HG02970 (cell line): Measurements from ENCODE around the gene IRS1.

Experiments
- ATAC-seq: cut with Tn5 transposase; IDR thresholded peaks from one replicate; pipeline ENCODE4 v1.9.1; 2021; ENCODE audit warnings: mild to moderate bottlenecking, moderate library complexity, moderate number of reproducible peaks; ENCODE audit not compliant: unreplicated experiment, low FRiP score

Gene IRS1

DNA sequence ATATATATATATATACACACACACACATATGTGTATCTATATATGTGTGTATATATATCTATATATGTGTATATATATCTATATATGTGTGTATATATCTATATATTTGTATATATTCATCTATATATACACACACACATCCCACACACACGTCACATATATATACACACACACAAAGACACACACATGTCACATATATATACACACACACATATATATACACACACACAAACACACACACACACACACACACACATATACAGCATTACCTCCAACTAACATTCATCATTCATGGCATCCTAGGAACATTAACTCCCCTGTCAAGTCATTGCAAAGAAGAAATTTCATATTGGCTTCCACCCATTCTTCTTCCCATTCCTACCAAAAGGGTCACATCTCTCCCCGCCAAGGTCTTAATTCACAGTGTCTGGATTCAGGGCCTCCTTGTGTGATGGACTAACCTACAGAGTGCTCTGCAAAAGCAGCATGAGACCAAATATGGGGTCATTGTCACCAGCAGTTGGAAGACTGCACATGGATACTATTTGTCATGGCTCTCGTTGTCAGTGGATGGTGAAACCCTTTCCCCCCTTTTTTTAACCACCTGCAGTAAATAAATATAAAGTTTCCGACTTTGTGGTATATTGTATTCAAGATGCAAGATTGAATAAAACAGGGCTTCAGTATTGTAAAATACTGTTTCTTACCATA is 67.0 kb downstream of the IRS1 start:
- no peak for ATAC-seq

DNA sequence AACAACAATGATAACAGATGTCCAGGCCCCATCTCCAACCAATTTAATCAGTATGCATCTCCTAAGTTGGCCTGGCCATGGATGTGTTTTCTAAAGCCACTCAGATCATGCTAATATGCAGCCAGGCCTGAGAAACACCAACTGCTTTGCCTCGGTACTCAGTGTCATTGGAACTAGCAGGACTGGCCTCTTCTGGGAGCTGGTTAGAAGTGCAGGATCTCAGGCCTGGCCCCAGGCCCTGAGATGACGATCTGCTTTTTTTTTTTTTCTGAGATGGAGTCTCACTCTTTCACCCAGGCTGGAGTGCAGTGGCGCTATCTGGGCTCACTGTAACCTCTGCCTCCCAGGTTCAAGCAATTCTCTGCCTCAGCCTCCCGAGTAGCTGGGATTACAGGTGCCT is 69.1 kb downstream of the IRS1 start:
- ATAC-seq = no peak

DNA sequence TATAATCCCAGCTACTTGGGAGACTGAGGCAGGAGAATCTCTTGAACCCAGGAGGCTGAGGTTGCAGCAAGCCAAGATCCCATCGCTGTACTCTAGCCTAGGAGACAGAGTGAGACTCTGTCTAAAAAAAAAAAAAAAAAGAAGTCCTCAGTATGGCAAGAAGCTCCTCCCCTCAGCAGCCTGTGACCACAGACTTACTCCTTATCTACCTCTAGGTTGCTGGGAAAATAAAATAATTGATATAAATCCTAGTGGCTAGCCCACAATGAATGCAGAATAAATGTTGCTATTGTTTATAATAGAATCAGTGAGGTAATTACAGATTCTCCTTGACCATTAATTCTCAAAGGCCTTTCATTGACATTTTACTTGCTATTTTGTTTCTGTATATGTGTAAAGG is 70.6 kb downstream of the IRS1 start:
- no peak for ATAC-seq

DNA sequence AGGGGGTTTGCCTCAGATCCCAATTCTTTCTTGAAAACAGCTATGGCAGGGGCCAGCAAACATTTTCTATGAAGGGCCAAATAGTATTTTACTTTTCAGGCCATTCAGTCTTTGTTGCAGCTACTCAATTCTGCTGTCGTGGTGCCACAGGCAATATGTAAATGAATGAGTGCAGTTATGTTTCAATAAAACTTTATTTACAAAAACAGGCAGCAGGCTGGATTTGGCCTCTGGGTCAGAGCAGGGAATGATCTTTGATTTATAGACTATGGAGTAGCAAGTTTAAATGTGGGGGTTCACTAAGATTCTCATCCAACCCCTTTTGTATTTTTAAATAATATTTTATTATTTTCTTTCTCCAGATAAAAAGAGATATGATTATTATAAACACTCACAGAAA is 72.4 kb downstream of the IRS1 start:
- no peak for ATAC-seq

DNA sequence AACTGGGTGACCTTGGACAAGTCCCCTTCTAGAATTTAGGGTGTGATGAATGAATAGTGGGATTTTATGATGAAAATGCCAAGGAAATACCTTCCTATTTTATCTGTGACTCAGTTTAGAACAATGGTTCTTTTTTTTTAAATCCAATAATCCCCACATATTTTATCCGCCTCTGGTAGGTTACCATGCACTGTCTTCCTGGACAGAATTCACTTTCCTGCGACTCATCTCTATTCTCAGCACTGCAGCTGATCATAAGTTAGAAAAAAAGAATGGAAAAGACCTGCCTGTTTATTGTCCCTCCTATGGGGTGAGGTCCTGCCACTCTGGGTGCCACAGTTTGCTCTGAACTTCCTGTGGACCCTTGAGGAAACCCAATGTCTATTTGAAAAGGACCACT is 73.1 kb downstream of the IRS1 start:
- no peak for ATAC-seq

DNA sequence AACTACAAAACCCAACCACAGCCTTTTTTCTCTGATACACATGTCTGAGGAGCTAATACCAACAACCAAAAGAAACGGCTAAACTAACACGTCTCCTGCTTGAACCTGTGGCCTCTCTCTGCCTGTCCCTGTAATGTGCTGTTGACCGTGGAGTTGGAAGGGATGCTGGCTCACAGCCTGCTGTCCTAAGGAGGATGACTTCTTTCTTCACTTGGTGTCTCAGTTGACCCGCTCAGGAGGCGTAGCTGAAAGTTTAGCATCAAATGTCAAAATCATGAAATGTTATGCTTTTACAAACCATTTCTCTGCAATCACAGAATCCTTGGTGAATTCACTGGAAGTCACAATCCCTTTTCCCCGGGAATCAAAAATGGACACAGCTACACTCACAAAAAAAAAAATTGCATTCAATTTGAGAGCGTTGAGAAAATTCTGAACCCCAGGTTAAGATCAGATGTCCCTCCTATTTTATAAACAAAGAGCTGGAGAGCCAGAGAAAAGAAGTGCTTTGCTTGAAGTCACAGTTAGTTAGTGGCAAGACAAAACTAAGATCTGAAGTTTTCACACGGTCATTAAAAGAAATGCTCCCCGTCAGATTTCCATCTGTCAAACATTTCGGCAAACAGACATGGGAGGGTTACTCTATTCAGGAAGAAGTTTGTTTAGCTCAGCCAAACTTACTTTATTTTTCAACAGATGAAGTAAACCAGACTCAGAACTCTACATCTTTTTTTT is 74.3 kb downstream of the IRS1 start:
- ATAC-seq = no peak

DNA sequence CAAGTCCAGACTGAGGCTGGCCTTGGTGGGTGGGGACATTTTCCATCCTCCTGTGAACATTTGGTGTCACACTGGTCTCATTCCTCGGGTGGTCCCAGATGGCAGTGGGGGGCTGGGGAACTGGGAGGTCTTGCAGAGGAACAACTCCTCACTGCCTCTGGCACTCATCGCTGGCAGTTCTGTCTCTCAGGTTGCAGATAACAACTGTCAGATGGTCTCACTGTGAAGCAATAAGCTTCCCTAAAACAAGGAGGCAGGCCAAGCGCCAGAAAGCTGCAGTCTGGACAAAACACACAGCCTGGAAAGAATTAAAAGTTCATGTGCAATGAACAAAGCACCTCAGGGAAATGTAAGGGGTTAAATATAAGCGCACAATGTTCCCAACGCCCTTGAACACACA is 78.1 kb downstream of the IRS1 start:
- no peak for ATAC-seq

DNA sequence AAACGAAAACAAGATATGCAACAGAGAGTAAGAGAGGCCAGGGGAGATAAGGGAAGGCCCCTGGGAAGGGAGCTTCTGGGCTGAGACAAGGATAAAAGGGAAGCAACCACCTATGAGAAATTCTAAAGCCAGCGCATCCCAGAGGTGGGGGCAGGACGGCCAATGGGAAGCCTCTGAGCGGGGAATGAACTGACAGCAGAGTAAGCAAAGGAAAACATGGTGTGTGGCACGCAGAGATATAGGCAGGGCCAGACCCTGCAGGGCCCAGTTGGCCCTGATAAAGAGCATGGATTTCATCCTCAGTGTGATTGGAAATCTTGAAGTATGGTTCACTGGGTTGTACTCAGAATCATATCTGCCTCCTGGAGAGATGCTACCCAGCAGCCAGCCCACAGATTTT is 78.7 kb downstream of the IRS1 start:
- no peak for ATAC-seq

DNA sequence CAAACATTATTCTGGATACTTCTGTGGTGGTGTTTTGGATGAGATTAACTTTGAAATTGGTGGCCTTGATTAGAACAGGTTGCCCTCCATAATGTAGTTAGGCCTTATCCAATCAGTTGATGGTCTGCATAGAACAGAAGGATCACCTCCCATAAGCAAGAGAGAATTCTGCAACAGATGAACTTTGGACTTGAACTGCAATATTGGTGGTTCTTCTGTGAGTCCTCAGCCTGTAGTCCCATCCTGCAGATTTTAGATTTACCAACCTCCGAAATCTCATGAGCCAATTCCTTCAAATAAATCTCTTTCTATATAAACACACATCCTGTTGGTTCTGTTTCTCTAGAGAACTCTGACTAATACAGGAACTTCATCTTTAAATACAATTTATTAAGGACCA is 81.9 kb downstream of the IRS1 start:
- ATAC-seq = no peak

DNA sequence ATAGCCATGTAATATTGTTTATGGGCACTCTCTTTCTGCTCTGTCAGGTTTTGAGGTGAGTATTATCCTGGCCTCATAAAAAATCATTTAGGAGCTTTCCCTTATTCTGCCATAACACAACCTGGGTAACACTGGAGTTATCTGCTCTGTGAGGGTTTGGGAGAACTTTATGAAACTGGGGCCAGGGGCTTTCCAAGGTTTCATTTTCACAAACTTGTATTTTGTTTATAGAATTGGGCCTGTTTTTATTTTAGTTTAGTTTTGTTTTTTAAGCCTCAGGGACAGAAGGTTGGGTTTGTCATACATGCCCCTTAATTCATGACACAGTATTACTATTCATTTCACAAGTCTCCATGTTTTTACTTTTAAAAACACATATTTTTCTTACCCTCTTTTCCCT is 83.5 kb downstream of the IRS1 start:
- ATAC-seq = no peak

DNA sequence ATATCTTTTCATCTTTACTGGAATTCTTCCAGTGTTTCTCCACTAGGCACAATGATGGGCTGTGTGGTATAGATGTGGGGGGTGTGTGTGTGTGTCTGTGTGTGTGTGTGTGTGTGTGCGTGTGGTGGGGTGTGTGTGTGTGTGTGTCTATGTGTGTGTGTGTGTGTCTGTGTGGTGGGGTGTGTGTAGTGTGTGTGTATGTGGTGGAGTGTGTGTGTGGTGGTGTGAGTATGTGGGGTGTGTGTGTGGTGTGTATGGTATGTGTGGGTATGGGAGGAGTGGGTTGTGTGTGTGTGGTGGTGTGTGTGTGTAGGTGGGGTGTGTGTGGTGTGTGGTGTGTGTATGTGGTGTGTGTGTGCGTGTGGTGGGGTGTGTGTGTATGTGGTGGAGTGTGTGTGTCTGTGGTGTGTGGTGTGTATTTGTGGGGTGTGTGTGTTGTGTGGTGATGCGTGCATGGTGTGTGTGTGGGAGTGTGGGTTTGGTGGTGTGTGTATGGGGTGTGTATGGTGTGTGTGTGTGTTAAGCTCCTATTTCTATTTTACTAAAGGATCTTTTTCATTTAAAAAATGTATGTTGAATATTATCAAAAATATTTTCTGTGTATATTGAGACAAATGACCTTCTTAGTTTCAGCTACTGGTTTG is 84.2 kb downstream of the IRS1 start:
- no peak for ATAC-seq

DNA sequence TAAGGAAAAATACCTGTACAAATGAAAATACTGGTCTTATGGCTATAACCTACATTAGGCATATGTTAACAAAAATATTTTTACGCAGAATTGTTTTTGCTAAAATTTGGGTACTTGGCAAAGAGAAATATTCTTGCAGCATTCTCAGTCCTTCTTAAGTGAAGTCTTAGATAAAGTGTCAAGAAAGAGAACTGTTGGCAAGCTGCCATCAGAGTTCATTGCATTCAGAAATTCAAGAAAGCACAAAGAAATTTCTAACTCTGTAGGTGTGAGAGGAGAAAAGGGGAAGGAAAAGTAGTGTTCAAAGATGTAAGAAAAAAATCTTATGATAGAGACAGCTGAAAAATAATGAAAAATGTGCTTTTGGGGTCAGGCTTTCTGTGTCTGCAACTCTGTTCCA is 86.7 kb downstream of the IRS1 start:
- no peak for ATAC-seq

DNA sequence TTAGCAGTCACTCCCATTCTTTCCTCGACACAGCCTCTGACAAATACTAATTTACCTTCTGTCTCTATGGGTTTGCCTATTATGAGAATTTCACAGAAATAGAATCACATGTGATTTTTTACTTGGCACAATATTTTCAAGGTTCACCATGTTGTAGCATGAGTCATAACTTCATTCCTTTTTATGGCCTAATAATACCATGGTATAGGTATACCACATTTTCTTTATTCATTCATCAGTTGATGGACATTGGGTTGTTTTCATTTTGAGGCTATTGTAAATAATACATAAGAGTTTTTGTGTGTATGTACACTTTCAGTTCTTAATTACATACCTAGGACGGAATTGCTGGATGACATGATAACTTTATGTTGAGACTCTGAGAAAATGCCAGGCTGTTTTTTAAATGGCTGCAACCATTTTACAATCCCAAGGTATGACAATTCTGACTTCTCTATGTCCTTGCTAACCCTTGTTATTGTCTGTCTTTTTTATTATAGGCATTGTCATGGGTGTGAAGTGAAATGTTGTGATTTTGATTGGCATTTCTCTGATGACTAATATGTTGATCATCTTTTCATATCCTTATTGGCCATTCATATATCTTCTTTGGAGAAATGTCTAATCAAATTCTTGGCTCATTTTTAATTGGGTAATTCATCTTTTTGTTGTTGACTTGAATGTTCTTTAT is 87.9 kb downstream of the IRS1 start:
- ATAC-seq = no peak

DNA sequence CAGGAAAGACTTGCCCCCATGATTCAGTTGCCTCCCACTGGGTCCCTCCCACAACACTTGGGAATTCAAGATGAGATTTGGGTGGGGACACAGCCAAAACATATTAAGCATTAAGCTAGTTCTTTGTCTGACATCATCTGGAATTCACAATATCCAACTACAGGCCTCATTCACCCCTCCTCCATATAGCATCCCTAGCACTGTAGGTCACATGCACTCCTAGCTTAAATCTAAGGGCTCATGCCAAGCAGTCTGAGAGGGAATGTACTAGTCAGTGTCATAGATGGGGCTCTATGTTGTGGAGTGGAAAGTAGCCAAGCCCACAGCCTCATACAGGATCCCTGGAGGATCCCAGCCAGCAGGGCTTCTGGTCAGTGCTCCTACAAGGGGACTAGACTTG is 92.1 kb downstream of the IRS1 start:
- no peak for ATAC-seq

DNA sequence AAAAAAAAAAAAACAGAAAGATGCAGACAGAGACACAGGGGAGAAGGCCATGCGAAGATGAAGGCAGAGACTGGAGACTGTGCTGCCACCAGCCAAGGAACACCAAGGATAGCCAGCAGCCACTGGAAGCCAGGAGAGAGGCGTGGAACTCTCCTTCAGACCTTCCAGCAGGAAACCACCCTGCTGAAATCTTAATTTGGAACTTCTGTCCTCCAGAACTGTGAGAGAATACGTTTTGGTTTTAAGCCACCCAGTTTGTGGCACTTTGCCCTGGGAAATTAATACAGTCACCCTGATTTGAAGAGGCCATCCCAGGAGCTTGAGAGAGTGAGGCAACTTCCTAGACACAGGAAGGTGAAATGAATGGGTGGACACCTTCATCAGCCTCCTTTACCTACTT is 93.7 kb downstream of the IRS1 start:
- ATAC-seq = no peak

DNA sequence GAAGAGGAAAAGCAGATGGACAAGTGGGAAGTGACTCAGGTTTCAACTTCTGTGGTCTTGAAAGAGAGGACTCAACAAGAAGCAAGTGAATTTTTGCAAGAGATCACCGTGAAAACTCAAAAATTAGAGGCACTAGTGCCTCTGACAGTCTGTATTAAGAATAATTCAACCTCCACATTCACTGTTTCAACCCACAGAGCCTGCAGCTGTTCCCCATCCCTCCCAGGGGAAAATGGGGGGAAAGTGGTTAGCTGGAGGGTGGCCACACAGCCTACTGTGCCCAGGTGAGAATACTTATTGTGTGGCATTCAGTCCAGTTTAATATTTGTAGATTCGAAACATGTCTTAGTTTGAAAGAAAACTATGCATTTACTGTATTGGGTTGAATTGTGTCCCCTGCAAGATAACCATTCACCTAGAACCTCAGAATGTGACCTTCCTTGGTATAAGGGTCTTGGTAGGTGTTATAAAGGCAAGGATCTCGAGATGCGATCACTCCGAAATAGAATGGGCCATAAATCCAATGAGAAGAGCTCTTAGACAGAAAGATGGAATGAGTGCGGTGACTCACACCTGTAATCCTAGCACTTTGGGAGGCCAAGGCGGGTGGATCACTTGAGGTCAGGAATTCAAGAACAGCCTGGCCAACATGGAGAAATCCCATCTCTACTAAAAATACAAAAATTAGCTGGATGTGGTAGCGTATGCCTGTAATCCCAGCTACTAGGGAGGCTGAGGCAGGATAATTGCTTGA is 94.3 kb downstream of the IRS1 start:
- ATAC-seq = no peak

DNA sequence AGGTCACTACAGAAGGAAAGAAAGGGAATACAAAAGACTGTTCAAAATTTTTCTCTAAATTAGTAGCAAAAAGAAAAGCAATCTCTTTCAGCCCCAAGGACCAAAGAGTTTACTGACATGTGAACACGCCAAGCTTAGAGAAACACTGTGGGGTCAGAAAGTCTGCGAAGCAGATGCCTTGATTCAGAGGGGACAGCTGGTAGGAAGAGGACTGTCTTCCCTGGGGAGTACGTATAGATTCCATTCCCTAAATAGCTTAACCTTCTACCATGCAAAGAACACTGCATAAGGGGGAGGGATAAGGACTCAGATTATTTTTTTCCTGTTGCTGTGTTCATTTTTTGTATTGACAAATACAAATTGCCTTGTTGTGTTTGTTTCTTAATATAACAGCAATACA is 96.1 kb downstream of the IRS1 start:
- ATAC-seq = no peak

DNA sequence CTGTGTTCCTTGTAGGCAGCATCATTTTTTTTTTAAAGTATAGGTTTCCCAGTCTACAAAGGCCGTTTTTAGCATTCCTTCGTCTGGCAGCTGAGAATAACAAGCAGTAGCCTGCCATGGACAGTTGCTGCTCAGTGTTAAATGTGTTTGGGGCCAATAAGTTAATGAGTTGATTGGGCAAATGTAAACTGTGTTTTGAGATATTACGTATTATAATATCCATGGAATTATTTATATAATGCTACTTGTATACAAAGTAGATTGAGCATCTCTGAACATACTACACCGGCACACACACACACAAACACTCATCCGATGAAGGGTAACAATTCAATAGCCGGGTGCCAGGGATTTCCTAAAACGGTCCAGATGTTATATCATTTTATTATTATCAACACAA is 97.2 kb downstream of the IRS1 start:
- no peak for ATAC-seq

DNA sequence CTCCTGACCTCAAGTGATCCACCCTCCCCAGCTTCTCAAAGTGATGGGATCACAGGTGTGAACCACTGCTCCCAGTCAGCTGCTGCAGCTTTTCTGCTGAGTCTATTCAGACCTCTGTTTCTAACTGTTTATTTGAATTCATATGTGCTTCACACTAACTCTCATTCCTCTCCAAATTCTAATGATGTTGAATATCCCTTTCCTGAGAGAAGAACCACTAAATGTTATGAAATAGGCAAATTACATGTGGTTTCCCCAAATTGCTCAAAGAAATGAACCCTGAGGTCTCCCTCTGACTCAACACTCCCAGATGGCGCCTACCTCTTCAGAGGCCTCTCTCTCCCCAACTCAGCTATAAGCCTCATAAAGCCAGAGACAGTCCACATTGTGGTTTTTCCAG is 98.6 kb downstream of the IRS1 start:
- no peak for ATAC-seq

DNA sequence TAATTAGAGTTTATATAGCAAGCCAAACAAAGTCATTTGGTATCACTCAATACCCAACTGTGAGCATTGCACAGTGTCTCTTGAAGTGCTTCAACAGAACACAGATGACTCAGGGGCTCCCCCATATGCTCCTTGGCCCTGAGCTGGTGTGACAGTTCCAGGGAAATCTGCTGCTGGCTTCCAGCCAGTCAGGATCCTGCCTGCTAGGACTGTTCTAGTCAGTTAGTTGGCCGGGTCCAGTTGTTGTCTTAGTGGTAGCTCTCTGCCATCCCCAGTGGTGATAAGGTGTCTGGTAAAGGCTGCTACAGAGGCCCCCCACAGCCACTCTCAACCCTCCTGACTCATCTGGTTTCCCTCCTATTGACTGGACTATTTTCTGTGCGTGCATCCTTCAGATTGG is 100.3 kb downstream of the IRS1 start:
- no peak for ATAC-seq

DNA sequence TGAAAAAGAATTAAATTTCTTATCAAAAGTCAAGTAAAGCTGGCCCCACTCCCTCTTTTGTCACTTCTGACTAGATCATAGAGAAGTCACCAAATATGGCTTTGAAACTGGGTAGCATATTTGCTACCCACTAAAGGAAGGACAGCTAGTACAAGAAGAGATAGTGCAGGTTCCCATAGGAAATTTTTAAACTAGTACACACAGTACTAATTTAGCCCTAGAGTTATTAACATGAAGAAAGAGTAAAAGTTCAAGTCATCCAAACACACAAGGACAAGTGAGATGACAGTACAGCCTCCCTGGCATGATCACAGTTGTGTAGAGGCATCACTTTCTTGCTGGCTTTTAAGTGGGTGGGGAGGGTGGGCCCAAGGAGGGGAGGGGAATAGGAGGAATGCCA is 100.9 kb downstream of the IRS1 start:
- ATAC-seq = no peak
